HG03442 (cell line): ENCODE data around the gene RPS25.
"Not testable (repeated sequence)": the region's sequence is repeated elsewhere in the genome, so short reads cannot be mapped to it uniquely, and the experiment has no call there.

Experiments used
- ATAC-seq: cut with Tn5 transposase; IDR thresholded peaks from one replicate; pipeline ENCODE4 v1.9.1; 2021; ENCODE audit warnings: mild to moderate bottlenecking, moderate library complexity; ENCODE audit not compliant: unreplicated experiment

RPS25 gene

DNA sequence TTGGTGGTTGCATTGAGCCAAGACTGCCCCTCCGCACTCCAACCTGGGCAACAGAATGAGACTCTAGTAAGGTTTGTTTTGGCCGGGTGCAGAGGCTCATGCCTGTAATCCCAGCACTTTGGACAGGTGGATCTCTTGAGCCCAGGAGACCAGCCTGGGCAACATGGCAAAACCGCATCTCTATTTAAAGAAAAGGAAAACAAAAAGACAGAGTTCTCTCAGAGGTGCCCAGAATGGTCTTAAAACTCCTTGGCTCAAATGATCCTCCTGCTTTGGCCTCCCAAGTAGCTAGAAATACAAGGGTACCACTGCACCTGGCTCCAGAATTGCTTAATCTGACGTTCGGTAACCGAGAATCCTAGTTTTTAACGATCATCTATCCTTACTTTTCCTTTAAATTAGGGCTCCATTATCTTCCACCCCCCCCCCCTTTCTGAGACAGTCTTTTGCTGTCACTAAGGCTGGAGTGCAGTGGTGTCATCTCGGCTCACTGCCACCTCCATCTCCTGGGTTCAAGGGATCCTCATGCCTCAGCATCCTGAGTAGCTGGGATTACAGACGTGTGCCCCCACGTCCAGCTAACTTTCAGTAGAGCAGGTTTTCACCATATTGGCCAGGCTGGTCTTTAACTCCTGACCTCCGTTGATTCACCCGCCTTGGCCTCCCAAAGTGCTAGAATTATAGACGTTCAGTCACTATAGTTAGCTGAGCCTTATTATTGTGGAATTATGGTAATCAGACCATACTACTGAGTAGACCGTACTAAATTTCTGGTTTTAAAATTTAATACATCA lies 1.7 kb downstream of the RPS25 start:
- no peak for ATAC-seq

- no peak for ATAC-seq
Observed at GRCh38 chr11:119015054-119015611, 3.0 kb downstream of the RPS25 start.

GRCh38 chr11:119014209-119014924 lies 3.8 kb downstream of the RPS25 start:
- no peak for ATAC-seq

- no peak for ATAC-seq
Observed at GRCh38 chr11:119012629-119013170, 5.4 kb downstream of the RPS25 start.

DNA sequence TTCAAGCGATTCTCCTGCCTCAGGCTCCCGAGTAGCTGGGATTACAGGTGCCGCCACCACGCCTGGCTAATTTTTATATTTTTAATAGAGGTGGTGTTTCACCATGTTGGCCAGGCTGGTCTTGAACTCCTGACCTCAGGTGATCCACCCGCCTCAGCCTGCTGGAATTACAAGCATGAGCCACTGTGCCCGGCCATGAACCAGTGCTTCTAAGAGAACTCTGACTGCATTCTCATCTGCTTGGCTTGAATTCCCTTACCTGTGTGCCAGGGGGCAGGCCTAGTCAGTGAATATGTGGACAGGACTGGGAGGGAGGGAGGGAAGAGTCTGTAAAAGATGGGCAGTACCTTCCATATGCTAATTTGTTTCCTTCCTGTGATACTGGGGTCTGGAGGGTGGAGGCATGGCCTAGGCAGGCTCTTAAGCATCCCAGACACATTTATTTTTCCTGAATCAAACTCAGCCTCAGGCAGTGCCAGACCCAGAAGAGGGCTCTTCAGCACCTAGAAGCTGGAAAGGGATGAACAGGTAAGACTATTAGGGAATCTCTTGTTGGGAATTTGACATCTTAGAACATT lies 6.6 kb downstream of the RPS25 start:
- no peak for ATAC-seq

- no peak for ATAC-seq
Observed at GRCh38 chr11:119006656-119007055, 11.5 kb downstream of the RPS25 start.

- no peak for ATAC-seq
Observed at GRCh38 chr11:119000906-119001305, 17.2 kb downstream of the RPS25 start.

DNA sequence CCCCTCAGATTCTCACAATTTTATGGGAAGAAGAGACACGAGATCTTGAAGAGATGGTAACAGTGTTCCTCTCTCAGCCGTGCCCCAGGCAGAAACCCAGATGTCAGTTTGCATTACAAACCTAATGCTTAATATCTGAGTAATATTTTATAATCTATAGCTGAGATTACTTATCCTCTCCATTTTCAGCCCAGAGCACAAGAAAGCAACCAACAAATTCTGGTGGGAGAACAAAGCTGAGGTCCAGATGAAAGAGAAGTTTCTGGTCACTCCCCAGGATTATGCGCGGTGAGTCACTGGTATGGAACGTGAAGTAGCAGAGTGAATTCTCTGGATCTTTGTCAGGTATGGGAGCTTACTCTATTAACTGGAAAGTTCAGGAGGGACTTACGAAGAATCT lies 19.3 kb downstream of the RPS25 start:
- ATAC-seq = no peak

DNA sequence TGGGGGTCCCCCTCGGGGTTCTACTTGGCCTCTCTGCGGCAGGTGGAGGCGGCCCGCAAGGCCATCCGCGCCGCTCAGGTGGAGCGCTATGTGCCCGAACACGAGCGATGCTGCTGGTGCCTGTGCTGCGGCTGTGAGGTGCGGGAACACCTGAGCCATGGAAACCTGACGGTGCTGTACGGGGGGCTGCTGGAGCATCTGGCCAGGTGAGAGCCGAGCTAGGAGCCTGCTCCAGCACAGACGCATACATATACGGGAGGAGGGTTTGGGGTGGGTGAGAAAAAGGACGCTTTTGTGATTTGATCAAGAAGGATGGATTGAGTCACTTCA lies 19.8 kb downstream of the RPS25 start:
- ATAC-seq = peak; percentile 21

DNA sequence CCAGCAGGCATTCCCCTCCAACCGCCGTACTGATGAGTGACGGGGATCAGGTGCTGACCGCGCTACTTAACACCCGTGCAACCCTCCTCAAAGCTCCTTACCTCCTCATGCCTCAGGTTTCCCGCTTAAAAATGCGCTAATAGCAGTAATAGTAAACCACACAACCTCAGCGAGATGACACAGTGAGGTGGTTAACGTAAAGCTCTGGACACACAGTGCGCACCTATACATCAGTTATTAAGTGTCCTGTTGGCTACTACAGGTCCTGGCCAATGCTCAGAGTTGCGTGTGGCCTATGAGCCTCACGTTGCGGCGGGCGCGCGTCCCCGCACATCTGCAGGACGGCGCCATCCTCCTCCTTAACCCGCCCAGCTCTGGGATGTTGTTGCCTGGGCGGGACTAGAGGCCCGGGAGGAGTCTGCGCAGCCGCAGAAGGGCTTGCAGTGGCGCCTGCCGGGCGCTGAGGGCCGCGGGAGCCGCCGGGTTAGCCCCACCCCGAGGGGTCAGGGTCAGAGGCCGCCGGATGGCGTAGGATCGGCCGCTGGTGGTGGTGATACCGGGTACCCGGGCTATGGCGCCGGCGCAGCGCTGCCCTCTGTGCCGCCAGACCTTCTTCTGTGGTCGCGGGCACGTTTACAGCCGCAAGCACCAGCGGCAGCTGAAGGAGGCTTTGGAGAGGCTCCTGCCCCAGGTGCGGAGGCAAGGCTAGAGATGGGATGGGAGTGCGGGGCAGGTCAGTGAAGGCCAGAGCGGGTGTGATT lies 20.3 kb downstream of the RPS25 start, which contains the start of gene CENATAC:
Gene CENATAC, plus strand, starts transcription at position 512 of the 761 bp plus-strand sequence. Its CDS starts 60 bp downstream, at position 572.
- peak; percentile 88 for ATAC-seq

DNA sequence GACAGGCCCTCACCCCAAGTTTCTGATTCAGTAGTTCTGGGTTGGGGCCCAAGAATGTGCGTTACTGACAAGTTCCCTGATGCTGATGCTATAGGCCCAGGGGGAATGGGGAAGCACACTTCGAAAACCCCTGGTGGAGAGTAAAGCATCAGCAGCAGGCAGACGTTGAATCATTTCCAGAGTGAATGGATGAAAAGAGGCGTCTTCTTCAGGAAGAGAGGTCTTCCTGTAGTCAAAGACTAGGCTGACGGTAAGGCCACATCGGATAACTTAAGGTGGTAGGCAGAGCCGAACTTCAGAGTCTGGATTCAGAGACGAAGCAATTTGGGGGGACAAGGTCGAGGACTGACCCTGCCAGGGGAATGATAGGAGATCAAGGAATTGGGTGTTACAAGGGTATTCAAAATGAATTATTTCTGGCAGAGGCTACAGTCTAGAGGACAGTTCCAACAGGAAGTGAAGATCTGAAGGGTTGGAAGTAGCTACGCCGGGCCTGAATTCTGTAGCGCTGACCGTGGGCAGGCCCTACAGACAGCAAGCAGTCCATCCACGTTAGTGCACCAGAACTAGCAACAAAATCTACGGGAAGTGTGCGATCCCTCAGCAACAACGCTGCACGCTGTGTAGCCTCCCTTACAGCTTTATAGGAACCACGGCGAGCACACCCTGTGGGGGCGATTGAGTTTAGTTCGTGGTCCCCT lies 21.1 kb downstream of the RPS25 start:
- ATAC-seq = no peak

DNA sequence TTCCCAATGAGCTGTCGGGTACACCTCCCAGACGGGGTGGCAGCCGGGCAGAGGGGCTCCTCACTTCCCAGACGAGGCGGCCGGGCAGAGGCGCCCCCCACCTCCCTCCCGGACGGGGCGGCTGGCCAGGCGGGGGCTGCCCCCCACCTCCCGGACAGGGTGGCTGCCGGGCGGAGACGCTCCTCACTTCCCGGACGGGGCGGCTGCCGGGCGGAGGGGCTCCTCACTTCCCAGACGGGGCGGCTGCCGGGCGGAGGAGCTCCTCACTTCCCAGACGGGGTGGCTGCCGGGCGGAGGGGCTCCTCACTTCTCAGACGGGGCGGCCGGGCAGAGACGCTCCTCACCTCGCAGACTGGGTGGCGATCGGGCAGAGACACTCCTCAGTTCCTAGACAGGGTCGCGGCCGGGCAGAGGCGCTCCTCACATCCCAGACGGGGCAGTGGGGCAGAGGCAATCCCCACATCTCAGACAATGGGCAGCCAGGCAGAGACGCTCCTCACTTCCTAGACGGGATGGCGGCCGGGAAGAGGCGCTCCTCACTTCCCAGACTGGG lies 26.6 kb downstream of the RPS25 start:
- ATAC-seq = not testable (repeated sequence)

GRCh38 chr11:118988280-118988679 lies 29.9 kb downstream of the RPS25 start:
- ATAC-seq = no peak

DNA sequence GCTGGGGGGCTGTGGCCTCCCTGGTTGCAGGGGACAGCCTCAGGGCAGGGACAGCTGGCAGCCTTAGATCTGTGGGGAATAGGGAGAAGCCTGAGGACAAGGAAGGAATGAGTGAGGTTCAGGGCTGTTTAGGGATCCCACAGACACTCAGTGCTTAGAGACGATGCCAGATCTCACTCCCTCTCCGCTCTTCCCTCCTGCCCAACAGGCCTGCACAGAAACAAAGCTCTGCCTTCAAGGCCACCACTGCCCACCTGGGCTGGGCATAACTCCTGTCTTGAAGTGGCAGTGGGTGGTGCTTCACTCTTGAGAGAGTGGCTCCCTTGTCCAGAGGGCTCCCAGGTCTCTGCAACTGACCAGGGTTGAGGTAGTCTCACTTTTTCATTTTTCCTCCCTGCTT lies 33.3 kb downstream of the RPS25 start:
- no peak for ATAC-seq

- not testable (repeated sequence) for ATAC-seq
Observed at GRCh38 chr11:118984337-118984736, 33.8 kb downstream of the RPS25 start.

- ATAC-seq = no peak
Observed at GRCh38 chr11:118980191-118980881, 37.8 kb downstream of the RPS25 start.

DNA sequence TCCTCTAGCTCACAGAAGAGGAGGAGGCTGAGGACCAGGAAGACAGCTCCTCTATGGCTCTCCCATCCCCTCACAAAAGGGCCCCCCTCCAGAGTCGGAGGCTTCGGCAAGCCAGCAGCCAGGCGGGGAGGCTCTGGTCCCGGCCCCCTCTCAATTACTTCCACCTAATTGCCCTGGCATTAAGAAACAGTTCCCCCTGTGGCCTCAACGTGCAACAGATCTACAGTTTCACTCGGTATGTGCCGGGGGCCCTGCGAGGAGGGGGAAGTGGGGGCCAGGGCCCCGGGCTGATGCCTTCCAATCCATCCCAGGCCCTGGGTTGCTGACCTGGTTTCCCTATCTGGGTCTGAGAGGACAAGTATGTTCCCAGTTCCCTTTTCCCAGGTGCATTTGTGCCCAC lies 38.7 kb downstream of the RPS25 start:
- ATAC-seq = no peak

DNA sequence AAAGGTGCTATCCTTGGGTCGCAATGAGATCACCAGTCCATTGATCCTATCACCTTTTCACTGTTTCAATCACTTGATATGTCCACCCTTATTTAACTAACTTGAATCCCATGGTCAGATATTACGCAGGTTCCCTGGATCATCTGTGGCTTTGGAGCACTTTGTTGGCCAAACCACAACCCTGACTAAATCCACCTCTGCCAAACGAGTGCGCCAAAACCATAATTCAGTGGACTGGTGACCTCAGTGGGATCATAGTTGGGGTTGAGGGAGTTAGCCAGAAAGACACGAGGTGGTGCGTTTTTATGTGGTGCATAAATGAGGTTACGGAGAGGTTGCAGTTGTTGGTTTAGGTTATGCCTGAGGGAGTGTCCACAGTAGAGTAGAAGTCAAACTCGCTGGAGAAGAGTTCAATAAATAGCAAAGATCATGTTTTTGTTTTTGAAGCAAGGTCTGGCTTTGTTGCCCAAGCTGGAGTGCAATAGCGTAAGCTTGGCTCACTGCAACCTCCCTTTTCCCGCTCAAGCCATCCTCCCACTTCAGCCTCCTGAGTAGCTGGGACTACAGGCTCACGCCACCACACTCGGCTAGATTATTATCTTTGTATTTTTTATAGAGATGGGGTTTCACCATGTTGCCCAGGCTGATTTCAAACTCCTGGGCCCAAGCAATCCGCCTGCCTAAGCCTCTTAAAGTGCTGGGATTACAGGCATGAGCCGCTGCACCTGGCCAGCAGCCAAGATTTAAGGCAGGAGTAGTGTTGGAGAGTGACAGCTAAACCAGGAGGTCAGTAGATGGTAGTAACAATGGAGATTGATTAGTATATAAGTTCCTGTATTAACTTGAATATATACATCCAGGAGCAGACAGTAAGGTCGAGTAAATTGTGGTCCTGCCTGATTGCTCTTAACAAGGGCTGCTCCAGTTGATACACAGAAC lies 42.1 kb downstream of the RPS25 start:
- no peak for ATAC-seq
